Stimulated activated naive CD8-positive, alpha-beta T cell treated with anti-CD3 and anti-CD28 coated beads, Interleukin-15, Interleukin-2, amounts not matched to agents 100 ng/mL and 50 ng/mL, for 24 hours (primary cell): ENCODE measurements around the gene GJB2.
A peak's percentile ranks its signal among the peaks of the same experiment; 100 is the strongest.
"Not testable (repeated sequence)": the region's sequence is repeated elsewhere in the genome, so short reads cannot be mapped to it uniquely, and the experiment has no call there.

ENCODE experiments used
- H3K27ac Mint-ChIP-seq: one replicate; pipeline ENCODE4 v1.8.0; 2021; ENCODE audit warnings: mild to moderate bottlenecking, mixed read lengths
- H3K27me3 Mint-ChIP-seq: one replicate; pipeline ENCODE4 v1.8.0; 2021; ENCODE audit warnings: mixed read lengths
- H3K36me3 Mint-ChIP-seq: one replicate; pipeline ENCODE4 v1.8.0; 2021; ENCODE audit warnings: low read depth, mixed read lengths
- H3K4me1 Mint-ChIP-seq: one replicate; pipeline ENCODE4 v1.8.0; 2021; ENCODE audit warnings: low read depth, mixed read lengths
- H3K4me3 Mint-ChIP-seq: one replicate; pipeline ENCODE4 v1.8.0; 2021; ENCODE audit warnings: mild to moderate bottlenecking, mixed read lengths
- H3K9me3 Mint-ChIP-seq: one replicate; pipeline ENCODE4 v1.8.0; 2021; ENCODE audit warnings: mixed read lengths

Gene GJB2

GRCh38 chr13:20161951-20162300 lies 30.8 kb downstream of the GJB2 start:
- no peak overlapping the region for H3K27ac Mint-ChIP-seq
- H3K36me3 Mint-ChIP-seq, result no peaks in the 10 kb centered on the region
- H3K27me3 Mint-ChIP-seq, result peaks cover 53% of the 10 kb centered on the region
- H3K4me3 Mint-ChIP-seq, result peak overlapping the region; percentile 77
- H3K9me3 Mint-ChIP-seq, result no peaks in the 10 kb centered on the region
- H3K4me1 Mint-ChIP-seq, result peaks cover 25% of the 10 kb centered on the region

DNA sequence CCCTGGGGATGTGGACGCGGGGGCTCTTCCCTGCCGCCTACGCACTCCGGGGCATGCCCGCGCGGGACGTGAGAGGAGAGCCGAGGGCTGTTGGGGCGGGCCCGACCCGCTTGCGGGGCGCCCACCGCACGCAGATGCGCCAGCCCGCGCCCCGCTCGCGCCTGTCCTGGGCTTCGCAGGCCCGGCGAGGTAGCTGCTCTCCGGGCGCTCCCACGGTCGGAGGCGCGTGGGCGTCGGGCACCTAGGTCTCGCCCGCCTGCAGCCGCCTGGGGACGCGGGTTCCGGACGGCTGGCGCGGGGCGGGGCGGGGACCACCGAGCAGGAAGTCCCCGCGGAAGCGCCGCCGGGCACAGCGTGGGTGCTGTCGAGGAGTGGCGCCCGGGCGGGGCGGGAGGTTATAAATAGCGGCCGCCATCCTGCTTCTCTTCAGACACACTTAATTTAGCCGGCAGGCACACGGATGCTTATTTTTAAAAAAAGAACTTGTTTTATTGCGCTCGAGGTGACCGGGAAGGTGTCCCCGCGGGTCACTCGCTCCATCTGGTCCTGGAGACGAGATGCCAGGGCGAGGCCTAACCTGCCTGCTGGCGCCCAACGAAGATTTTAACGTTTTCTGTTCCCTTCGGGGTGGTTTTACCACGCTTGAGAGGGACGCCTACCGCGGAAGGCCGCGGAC lies 31.3 kb downstream of the GJB2 start:
- Mint-ChIP-seq H3K27ac (no peak overlapping the region), H3K9me3 (no peaks in the 10 kb centered on the region), H3K36me3 (no peaks in the 10 kb centered on the region), H3K4me3 (peak overlapping the region; percentile 77), H3K27me3 (peaks cover 51% of the 10 kb centered on the region), H3K4me1 (peaks cover 25% of the 10 kb centered on the region)

GRCh38 chr13:20160306-20161274 lies 32.1 kb downstream of the GJB2 start, which contains the start of gene GJA3:
Gene GJA3, minus strand, starts transcription at chr13:20161052. Its CDS starts 17,764 bp downstream, at chr13:20143288.
- H3K4me3 Mint-ChIP-seq, result peak within 1 kb of the TSS; percentile 83
- H3K36me3 Mint-ChIP-seq, result no peaks in the 10 kb centered on the region
- H3K4me1 Mint-ChIP-seq, result peaks cover 25% of the 10 kb centered on the region
- H3K27me3 Mint-ChIP-seq, result peaks cover 43% of the 10 kb centered on the region
- no peaks in the 10 kb centered on the region for H3K9me3 Mint-ChIP-seq
- H3K27ac Mint-ChIP-seq, result peak within 1 kb of the TSS; percentile 63

GRCh38 chr13:20159646-20160305 lies 33.0 kb downstream of the GJB2 start:
- H3K36me3 Mint-ChIP-seq, result no peaks in the 10 kb centered on the region
- H3K4me3 Mint-ChIP-seq, result peak overlapping the region; percentile 83
- no peaks in the 10 kb centered on the region for H3K9me3 Mint-ChIP-seq
- peaks cover 25% of the 10 kb centered on the region for H3K4me1 Mint-ChIP-seq
- no peak overlapping the region for H3K27ac Mint-ChIP-seq
- H3K27me3 Mint-ChIP-seq, result peaks cover 36% of the 10 kb centered on the region

GRCh38 chr13:20157151-20157796 lies 35.5 kb downstream of the GJB2 start:
- Mint-ChIP-seq H3K27me3 (peaks cover 27% of the 10 kb centered on the region), H3K27ac (no peak overlapping the region), H3K4me3 (no peak overlapping the region), H3K36me3 (no peaks in the 10 kb centered on the region), H3K9me3 (no peaks in the 10 kb centered on the region), H3K4me1 (peaks cover 17% of the 10 kb centered on the region)

GRCh38 chr13:20156702-20157101 lies 36.0 kb downstream of the GJB2 start:
- peaks cover 21% of the 10 kb centered on the region for H3K27me3 Mint-ChIP-seq

DNA sequence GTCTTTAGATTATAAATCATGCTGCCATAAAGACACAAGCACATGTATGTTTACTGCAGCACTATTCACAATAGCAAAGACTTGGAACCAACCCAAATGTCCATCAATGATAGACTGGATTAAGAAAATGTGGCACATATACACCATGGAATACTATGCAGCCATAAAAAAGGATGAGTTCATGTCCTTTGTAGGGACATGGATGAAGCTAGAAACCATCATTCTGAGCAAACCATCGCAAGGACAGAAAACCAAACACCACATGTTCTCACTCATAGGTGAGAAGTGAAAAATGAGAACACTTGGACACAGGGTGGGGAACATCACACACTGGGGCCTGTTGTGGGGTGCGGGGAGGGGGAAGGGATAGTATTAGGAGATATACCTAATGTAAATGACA lies 39.4 kb downstream of the GJB2 start:
- not testable (repeated sequence) for H3K36me3 Mint-ChIP-seq, H3K4me3 Mint-ChIP-seq, H3K27ac Mint-ChIP-seq, H3K9me3 Mint-ChIP-seq, H3K4me1 Mint-ChIP-seq
- H3K27me3 Mint-ChIP-seq, result peaks cover 24% of the 10 kb centered on the region

More at GRCh38 chr13:20156702-20157101, 36.0 kb downstream of the GJB2 start:
- no peak overlapping the region for H3K27ac Mint-ChIP-seq
- no peaks in the 10 kb centered on the region for H3K9me3 Mint-ChIP-seq
- no peaks in the 10 kb centered on the region for H3K36me3 Mint-ChIP-seq
- no peak overlapping the region for H3K4me3 Mint-ChIP-seq
- H3K4me1 Mint-ChIP-seq, result peaks cover 11% of the 10 kb centered on the region

DNA sequence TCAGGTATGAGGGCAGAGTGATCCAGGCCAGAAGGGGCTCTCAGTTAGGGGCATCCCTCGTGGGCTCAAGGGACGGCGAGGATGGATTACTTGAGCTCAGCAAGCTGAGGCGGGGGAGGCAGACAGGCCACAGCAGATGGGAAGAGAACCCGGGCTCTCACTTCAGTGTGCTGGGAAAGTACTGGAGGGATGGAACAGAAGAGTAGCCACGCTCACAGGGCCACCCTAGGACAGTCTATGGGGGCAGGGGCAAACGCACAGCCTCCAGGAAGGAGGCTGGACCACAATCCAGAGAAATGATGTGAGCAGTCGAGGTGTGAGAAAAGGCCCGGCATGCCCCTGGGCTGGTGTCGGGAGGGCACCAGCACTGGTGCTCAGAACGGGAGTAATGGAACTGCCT lies 41.1 kb downstream of the GJB2 start:
- Mint-ChIP-seq H3K27me3 (peaks cover 31% of the 10 kb centered on the region), H3K27ac (no peak overlapping the region), H3K4me3 (no peak overlapping the region), H3K36me3 (no peaks in the 10 kb centered on the region), H3K4me1 (no peaks in the 10 kb centered on the region), H3K9me3 (no peaks in the 10 kb centered on the region)

GRCh38 chr13:20151016-20151415 lies 41.7 kb downstream of the GJB2 start:
- no peak overlapping the region for H3K27ac Mint-ChIP-seq
- no peaks in the 10 kb centered on the region for H3K4me1 Mint-ChIP-seq
- no peaks in the 10 kb centered on the region for H3K36me3 Mint-ChIP-seq
- peaks cover 31% of the 10 kb centered on the region for H3K27me3 Mint-ChIP-seq
- H3K9me3 Mint-ChIP-seq, result no peaks in the 10 kb centered on the region
- H3K4me3 Mint-ChIP-seq, result no peak overlapping the region

- Mint-ChIP-seq H3K4me3 (no peak overlapping the region), H3K4me1 (no peaks in the 10 kb centered on the region), H3K9me3 (no peaks in the 10 kb centered on the region), H3K27me3 (peaks cover 31% of the 10 kb centered on the region), H3K36me3 (no peaks in the 10 kb centered on the region), H3K27ac (no peak overlapping the region)
These were observed 42.2 kb downstream of the GJB2 start for GRCh38 chr13:20150561-20150960.

GRCh38 chr13:20149762-20150161 lies 43.0 kb downstream of the GJB2 start:
- H3K27ac Mint-ChIP-seq, result no peak overlapping the region
- no peak overlapping the region for H3K4me3 Mint-ChIP-seq
- no peaks in the 10 kb centered on the region for H3K36me3 Mint-ChIP-seq
- peaks cover 34% of the 10 kb centered on the region for H3K27me3 Mint-ChIP-seq
- no peaks in the 10 kb centered on the region for H3K9me3 Mint-ChIP-seq
- no peaks in the 10 kb centered on the region for H3K4me1 Mint-ChIP-seq

GRCh38 chr13:20148501-20149183 lies 44.1 kb downstream of the GJB2 start:
- Mint-ChIP-seq H3K9me3 (no peaks in the 10 kb centered on the region), H3K36me3 (no peaks in the 10 kb centered on the region), H3K27me3 (peaks cover 40% of the 10 kb centered on the region), H3K27ac (no peak overlapping the region), H3K4me3 (no peak overlapping the region), H3K4me1 (no peaks in the 10 kb centered on the region)

DNA sequence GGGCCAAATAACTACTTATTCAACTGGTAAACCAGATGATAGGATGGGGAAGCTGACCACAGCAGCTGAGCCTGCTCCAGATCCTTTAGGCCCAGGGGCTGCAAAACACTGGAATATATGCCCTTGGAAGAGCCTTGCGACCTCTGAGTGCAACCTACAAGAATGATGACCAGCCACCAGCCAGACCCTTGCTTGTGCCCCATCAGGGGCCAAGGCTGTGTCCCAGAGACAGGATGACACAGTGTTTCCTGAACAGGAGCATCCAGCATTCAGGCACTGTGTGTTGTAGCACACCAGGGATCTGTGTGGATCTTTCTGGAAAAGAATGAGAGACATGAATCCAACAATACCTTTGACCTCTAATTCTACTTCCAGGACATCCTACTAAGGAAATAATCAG lies 46.4 kb downstream of the GJB2 start:
- Mint-ChIP-seq H3K4me1 (peaks cover 5% of the 10 kb centered on the region), H3K9me3 (no peaks in the 10 kb centered on the region), H3K4me3 (no peak overlapping the region), H3K36me3 (no peaks in the 10 kb centered on the region), H3K27me3 (peaks cover 57% of the 10 kb centered on the region), H3K27ac (no peak overlapping the region)

DNA sequence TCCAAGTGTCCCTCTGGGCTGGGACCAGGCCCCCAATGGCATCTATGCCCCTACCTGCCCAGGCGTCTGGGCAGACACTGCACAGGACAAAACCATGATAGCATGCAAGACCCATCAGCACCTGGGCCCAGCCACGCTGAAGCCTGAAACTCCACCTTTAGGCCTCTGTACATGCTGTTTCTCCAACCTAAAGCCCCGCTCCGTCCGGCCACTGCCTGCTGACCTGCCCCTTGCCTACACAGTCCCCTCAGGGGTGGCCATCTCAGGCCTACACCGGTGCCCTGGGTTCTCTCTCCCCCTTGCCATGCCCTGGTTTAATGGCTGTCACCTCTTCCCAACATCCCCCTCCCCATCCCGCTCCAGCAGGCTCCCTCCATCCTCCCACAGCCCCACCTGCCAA lies 47.2 kb downstream of the GJB2 start:
- Mint-ChIP-seq H3K27me3 (peaks cover 62% of the 10 kb centered on the region), H3K9me3 (no peaks in the 10 kb centered on the region), H3K4me3 (no peak overlapping the region), H3K4me1 (peaks cover 5% of the 10 kb centered on the region), H3K27ac (no peak overlapping the region), H3K36me3 (no peaks in the 10 kb centered on the region)
